AG04449 (cell line): ENCODE measurements around the gene TSLP.
A peak's percentile ranks its signal among the peaks of the same experiment; 100 is the strongest.

ENCODE experiments used
- CTCF ChIA-PET: fragments of 350-600 bp; formaldehyde crosslinking; extraction: SDS; loops from one replicate; lab custom pipeline; 2021; ENCODE audit warnings: antibody characterized with exemption; lab: Yijun Ruan, JAX
- POLR2A ChIA-PET: fragments of 400-600, 350-600 bp; formaldehyde crosslinking; extraction: SDS; loops from one replicate; lab custom pipeline; 2020; ENCODE audit warnings: antibody characterized with exemption, inconsistent platforms; lab: Yijun Ruan, JAX
- DNase-seq: peaks from one replicate; pipeline ENCODE4 v3.0.0-alpha.2; 2010; ENCODE audit warnings: low read depth, low spot score
- H3K4me3 ChIP-seq: 2 replicates; pipeline ENCODE4 v1.5.1; 2011; ENCODE audit warnings: low read depth, mild to moderate bottlenecking, control low read depth, low read length
- CTCF ChIP-seq: IDR thresholded peaks from one replicate; pipeline ENCODE4 v1.5.1; 2011; ENCODE audit warnings: mild to moderate bottlenecking, moderate library complexity, low read length, control low read depth, inconsistent platforms; ENCODE audit not compliant: insufficient read depth; ENCODE audit errors: missing control alignments

The TSLP gene

GRCh38 chr5:111071413-111071812 is at the start of gene TSLP:
Gene TSLP, plus strand, starts transcription at chr5:111071713. Its CDS starts 178 bp downstream, at chr5:111071891.
- TF ChIP-seq CTCF: no peak
- POLR2A ChIA-PET: no interaction called here
- H3K4me3 ChIP-seq: peak within 1 kb of the TSS; percentile 39
- no peak for DNase-seq
- CTCF ChIA-PET: no interaction called here

GRCh38 chr5:111022301-111022700 is 49.2 kb upstream of the TSLP start:
- no peak for DNase-seq
- CTCF ChIA-PET: interaction anchor here (2.0 kb wide), 1 partner anchor 10 kb away, joined by 5 read pairs; no protein-coding TSS in a partner anchor

GRCh38 chr5:111028865-111029264 is 42.6 kb upstream of the TSLP start:
- POLR2A ChIA-PET: no interaction called here
- TF ChIP-seq CTCF: no peak
- CTCF ChIA-PET: no interaction called here
- no peak for DNase-seq
- no peak overlapping the region for H3K4me3 ChIP-seq

More at GRCh38 chr5:111022301-111022700, 49.2 kb upstream of the TSLP start:
- TF ChIP-seq CTCF: no peak
- POLR2A ChIA-PET: no interaction called here
- H3K4me3 ChIP-seq: no peak overlapping the region

- peak; percentile 26 for DNase-seq
- CTCF ChIA-PET: no interaction called here
- H3K4me3 ChIP-seq: no peak overlapping the region
- POLR2A ChIA-PET: no interaction called here
- no peak for TF ChIP-seq CTCF
These were observed 27.6 kb upstream of the TSLP start for GRCh38 chr5:111043712-111044506.

GRCh38 chr5:111058064-111058463 is 13.4 kb upstream of the TSLP start:
- ChIA-PET CTCF (no interaction called here), POLR2A (no interaction called here)
- DNase-seq: no peak
- H3K4me3 ChIP-seq: no peak overlapping the region
- TF ChIP-seq CTCF: no peak

- CTCF ChIA-PET: no interaction called here
- no peak overlapping the region for H3K4me3 ChIP-seq
- POLR2A ChIA-PET: no interaction called here
- DNase-seq: no peak
- no peak for TF ChIP-seq CTCF
These were observed 11.3 kb upstream of the TSLP start for GRCh38 chr5:111060169-111060568.
